ENCODE data around the gene RNF39. TPM values are rescaled to one million over a fixed set of nuclear protein-coding genes. Genes with fewer than 3 reads are reported as not detected.

RNF39 gene
- total and polyA plus RNA-seq, 2 of the 13 experiments (the other 11 are each of a cell fraction or from before 2014, with no cell fraction given): 0.13 to 1.8 TPM

GRCh38 chr6:30061092-30061857, 14.3 kb downstream of the RNF39 start, which contains the start of gene POLR1H (continued):
- TF ChIP-seq PAWR (CRISPR knock-in tag; IDR thresholded peaks at IDR 0.05; ENCODE audit: borderline replicate concordance) (no peak), ATF2 (CRISPR knock-in tag; IDR thresholded peaks at IDR 0.05) (peak; percentile 99), ZNF10 (CRISPR knock-in tag; IDR thresholded peaks at IDR 0.05; ENCODE audit: borderline replicate concordance, low read depth) (no peak), ZNF569 (CRISPR knock-in tag; IDR thresholded peaks at IDR 0.05; ENCODE audit: borderline replicate concordance) (peak; percentile 65), PRPF4 (IDR thresholded peaks at IDR 0.05; ENCODE audit: low read depth, low read length, poor library complexity, severe bottlenecking) (no peak), ZNF816 (CRISPR knock-in tag; IDR thresholded peaks at IDR 0.05; ENCODE audit: borderline replicate concordance) (no peak), RFXAP (CRISPR knock-in tag; IDR thresholded peaks at IDR 0.05; ENCODE audit: borderline replicate concordance) (peak; percentile 93), ZNF101 (CRISPR knock-in tag; IDR thresholded peaks at IDR 0.05; ENCODE audit: borderline replicate concordance, low read depth) (no peak), PCBP1 (IDR thresholded peaks at IDR 0.05; ENCODE audit: borderline replicate concordance, low read depth, low read length) (no peak), SIN3B (IDR thresholded peaks at IDR 0.05; ENCODE audit: low read length) (peak; percentile 95), KLF12 (CRISPR knock-in tag; IDR thresholded peaks at IDR 0.05; ENCODE audit: borderline replicate concordance) (peak; percentile 94; the same call in 1 of the 2 replicates), KDM4B (CRISPR knock-in tag; IDR thresholded peaks at IDR 0.05) (peak; percentile 71; the same call in 1 of the 2 replicates), MTF2 (CRISPR knock-in tag; IDR thresholded peaks at IDR 0.05; ENCODE audit: borderline replicate concordance) (0 out of 2 replicates have a peak, but pooled peaks have one; percentile 52), DRAP1 (CRISPR knock-in tag; IDR thresholded peaks at IDR 0.05) (peak; percentile 92), ZNF75D (CRISPR knock-in tag; IDR thresholded peaks at IDR 0.05; ENCODE audit: borderline replicate concordance) (no peak; the same call in 1 of the 2 replicates), KDM1A (CRISPR knock-in tag; IDR thresholded peaks at IDR 0.05) (no peak; the same call in 1 of the 2 replicates), ZNF605 (CRISPR knock-in tag; IDR thresholded peaks at IDR 0.05) (peak; percentile 96), GLI4 (CRISPR knock-in tag; IDR thresholded peaks at IDR 0.05; ENCODE audit: borderline replicate concordance) (0 out of 2 replicates have a peak, but pooled peaks have one; percentile 18), ZSCAN25 (CRISPR knock-in tag; IDR thresholded peaks at IDR 0.05) (peak; percentile 63), BRF2 (CRISPR knock-in tag; IDR thresholded peaks at IDR 0.05) (no peak), TEAD3 (CRISPR knock-in tag; optimal IDR thresholded peaks at IDR 0.05; ENCODE audit: borderline replicate concordance) (peak; percentile 85), HCFC1 (IDR thresholded peaks at IDR 0.05; ENCODE audit: low read depth, low read length) (peak; percentile 64), HOXD1 (CRISPR knock-in tag; IDR thresholded peaks at IDR 0.05) (peak; percentile 87; the same call in 1 of the 2 replicates), ZNF274 (CRISPR knock-in tag; IDR thresholded peaks at IDR 0.05) (no peak), ZNF549 (CRISPR knock-in tag; IDR thresholded peaks at IDR 0.05) (peak; percentile 66; the same call in 1 of the 2 replicates)
- TF ChIP-seq, protein P1, sequence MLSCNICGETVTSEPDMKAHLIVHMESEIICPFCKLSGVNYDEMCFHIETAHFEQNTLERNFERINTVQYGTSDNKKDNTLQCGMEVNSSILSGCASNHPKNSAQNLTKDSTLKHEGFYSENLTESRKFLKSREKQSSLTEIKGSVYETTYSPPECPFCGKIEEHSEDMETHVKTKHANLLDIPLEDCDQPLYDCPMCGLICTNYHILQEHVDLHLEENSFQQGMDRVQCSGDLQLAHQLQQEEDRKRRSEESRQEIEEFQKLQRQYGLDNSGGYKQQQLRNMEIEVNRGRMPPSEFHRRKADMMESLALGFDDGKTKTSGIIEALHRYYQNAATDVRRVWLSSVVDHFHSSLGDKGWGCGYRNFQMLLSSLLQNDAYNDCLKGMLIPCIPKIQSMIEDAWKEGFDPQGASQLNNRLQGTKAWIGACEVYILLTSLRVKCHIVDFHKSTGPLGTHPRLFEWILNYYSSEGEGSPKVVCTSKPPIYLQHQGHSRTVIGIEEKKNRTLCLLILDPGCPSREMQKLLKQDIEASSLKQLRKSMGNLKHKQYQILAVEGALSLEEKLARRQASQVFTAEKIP (CRISPR knock-in tag; IDR thresholded peaks at IDR 0.05; ENCODE audit: borderline replicate concordance): no peak

Data from HepG2 (cell line).